OCI-LY3 (cell line): ENCODE data around the gene UAP1.

Experiments
- CTCF ChIP-seq: fragments of 200-600, 300-600 bp; sonication (generic); IDR thresholded peaks from 2 replicates; pipeline ENCODE4 v1.5.1; 2014; ENCODE audit warnings: antibody characterized with exemption, low read length, low read depth
- EZH2phosphoT487 ChIP-seq: fragments of 200-600 bp; shearing (Covaris generic); IDR thresholded peaks from 2 replicates; pipeline ENCODE4 v1.6.1; 2018; ENCODE audit warnings: antibody characterized with exemption, mixed run types, low read depth

- TF ChIP-seq EZH2phosphoT487 (no peak), CTCF (no peak)
These were observed 1.1 kb upstream of the UAP1 start for GRCh38 chr1:162560303-162561036.
